MM.1S (cell line): ENCODE results near the gene KCNQ1.

ENCODE experiments used
- DNase-seq: peaks from one replicate; pipeline ENCODE4 v3.0.0-alpha.2; 2015
- H2AFZ ChIP-seq: fragments of 300-600 bp; sonication (generic); 2 replicates; pipeline ENCODE4 v1.6.0; 2016; ENCODE audit warnings: antibody characterized with exemption, low read length
- H3F3A ChIP-seq: fragments of 300-600 bp; sonication (generic); 2 replicates; pipeline ENCODE4 v1.6.1; 2016; ENCODE audit warnings: mild to moderate bottlenecking, antibody characterized with exemption, low read length, moderate library complexity, mixed read lengths; ENCODE audit not compliant: insufficient read depth
- H3K27ac ChIP-seq: fragments of 300-600 bp; sonication (generic); 2 replicates; pipeline ENCODE4 v1.5.1; 2016; ENCODE audit warnings: mild to moderate bottlenecking, low read length
- H3K27me3 ChIP-seq: fragments of 300-600 bp; sonication (generic); replicated peaks from 2 replicates; pipeline ENCODE4 v1.6.0; 2016; ENCODE audit warnings: low read length; ENCODE audit not compliant: insufficient read depth
- H3K36me3 ChIP-seq: fragments of 300-600 bp; sonication (generic); replicated peaks from 2 replicates; pipeline ENCODE4 v1.6.1; 2016; ENCODE audit warnings: mild to moderate bottlenecking, low read length, mixed read lengths; ENCODE audit not compliant: insufficient read depth
- H3K4me1 ChIP-seq: fragments of 300-600 bp; sonication (generic); 2 replicates; pipeline ENCODE4 v1.6.1; 2016; ENCODE audit warnings: low read length, mixed read lengths
- H3K4me2 ChIP-seq: fragments of 300-600 bp; sonication (generic); 2 replicates; pipeline ENCODE4 v1.6.0; 2016; ENCODE audit warnings: low read depth, low read length
- H3K4me3 ChIP-seq: fragments of 300-600 bp; sonication (generic); 2 replicates; pipeline ENCODE4 v1.5.1; 2016; ENCODE audit warnings: low read length, mixed read lengths
- H3K79me2 ChIP-seq: fragments of 300-600 bp; sonication (generic); 2 replicates; pipeline ENCODE4 v1.6.1; 2016; ENCODE audit warnings: mixed run types, low read length, mixed read lengths
- H3K9ac ChIP-seq: fragments of 300-600 bp; sonication (generic); 2 replicates; pipeline ENCODE4 v1.6.1; 2016; ENCODE audit warnings: low read length, mixed read lengths
- H3K9me2 ChIP-seq: fragments of 300-600 bp; sonication (generic); replicated peaks from 2 replicates; pipeline ENCODE4 v1.6.1; 2016; ENCODE audit warnings: mild to moderate bottlenecking, low read length, mixed read lengths; ENCODE audit not compliant: insufficient read depth
- H3K9me3 ChIP-seq: fragments of 300-600 bp; sonication (generic); replicated peaks from 2 replicates; pipeline ENCODE4 v1.6.1; 2016; ENCODE audit warnings: mild to moderate bottlenecking, low read length, mixed read lengths; ENCODE audit not compliant: insufficient read depth
- H4K20me1 ChIP-seq: fragments of 300-600 bp; sonication (generic); 2 replicates; pipeline ENCODE4 v1.6.1; 2016; ENCODE audit warnings: mild to moderate bottlenecking, low read length, moderate library complexity, mixed read lengths; ENCODE audit not compliant: insufficient read depth
- CTCF ChIP-seq: fragments of 300-600 bp; sonication (generic); IDR thresholded peaks from 2 replicates; pipeline ENCODE4 v1.5.1; 2016; ENCODE audit warnings: antibody characterized with exemption, low read length, mixed read lengths
- EZH2 ChIP-seq: fragments of 300-600 bp; sonication (generic); optimal IDR thresholded peaks from 2 replicates; pipeline ENCODE3; 2017; ENCODE audit warnings: low read depth, mild to moderate bottlenecking, antibody characterized with exemption, low read length, mixed read lengths
- EZH2phosphoT487 ChIP-seq: fragments of 300-600 bp; sonication (generic); IDR thresholded peaks from 2 replicates; pipeline ENCODE4 v1.6.1; 2018; ENCODE audit warnings: antibody characterized with exemption, low read length

Gene KCNQ1

GRCh38 chr11:2540223-2540991 lies 95.6 kb downstream of the KCNQ1 start:
- Histone ChIP-seq H3K79me2 (0 out of 2 replicates have a peak, but pooled peaks cover 8% of the 10 kb centered on the region), H3K4me3 (no peak overlapping the region), H3F3A (no peaks in the 10 kb centered on the region), H3K27ac (no peak overlapping the region), H3K9ac (no peak overlapping the region), H3K9me3 (no peaks in the 10 kb centered on the region), H3K4me2 (no peak overlapping the region), H2AFZ (no peak overlapping the region), H4K20me1 (no peaks in the 10 kb centered on the region), H3K27me3 (no peaks in the 10 kb centered on the region), H3K4me1 (no peaks in the 10 kb centered on the region), H3K36me3 (no peaks in the 10 kb centered on the region), H3K9me2 (no peaks in the 10 kb centered on the region)
- no peak for TF ChIP-seq EZH2
- TF ChIP-seq EZH2phosphoT487 = no peak
- no peak for TF ChIP-seq CTCF
- DNase-seq = no peak

GRCh38 chr11:2540992-2541680 lies 96.3 kb downstream of the KCNQ1 start:
- Histone ChIP-seq H3K36me3 (no peaks in the 10 kb centered on the region), H3K27me3 (no peaks in the 10 kb centered on the region), H4K20me1 (no peaks in the 10 kb centered on the region), H3K4me3 (no peak overlapping the region), H3F3A (no peaks in the 10 kb centered on the region), H3K4me2 (no peak overlapping the region), H3K9me2 (no peaks in the 10 kb centered on the region), H3K4me1 (no peaks in the 10 kb centered on the region), H3K9ac (no peak overlapping the region), H2AFZ (no peak overlapping the region), H3K27ac (no peak overlapping the region), H3K79me2 (0 out of 2 replicates have a peak, but pooled peaks cover 8% of the 10 kb centered on the region), H3K9me3 (no peaks in the 10 kb centered on the region)
- TF ChIP-seq EZH2 (no peak), CTCF (no peak)
- no peak for DNase-seq

GRCh38 chr11:2541881-2542361 lies 97.1 kb downstream of the KCNQ1 start:
- H3K79me2 ChIP-seq = 0 out of 2 replicates have a peak, but pooled peaks cover 8% of the 10 kb centered on the region
- no peaks in the 10 kb centered on the region for H3F3A ChIP-seq
- no peak overlapping the region for H3K4me3 ChIP-seq
- no peaks in the 10 kb centered on the region for H3K4me1 ChIP-seq
- DNase-seq = no peak
- H3K9me2 ChIP-seq = no peaks in the 10 kb centered on the region
- no peaks in the 10 kb centered on the region for H3K9me3 ChIP-seq
- H4K20me1 ChIP-seq = no peaks in the 10 kb centered on the region
- no peak overlapping the region for H3K4me2 ChIP-seq
- no peak overlapping the region for H2AFZ ChIP-seq
- TF ChIP-seq EZH2 (no peak), EZH2phosphoT487 (no peak), CTCF (no peak)
- no peaks in the 10 kb centered on the region for H3K27me3 ChIP-seq
- no peaks in the 10 kb centered on the region for H3K36me3 ChIP-seq
- no peak overlapping the region for H3K27ac ChIP-seq
- no peak overlapping the region for H3K9ac ChIP-seq
